ENCODE results near the gene ULK4. TPM values are rescaled to one million over a fixed set of nuclear protein-coding genes. Genes with fewer than 3 reads are reported as not detected.

Gene ULK4
- total RNA-seq, 2 experiments from 2014 or later: 6.8 to 6.9 TPM

DNA sequence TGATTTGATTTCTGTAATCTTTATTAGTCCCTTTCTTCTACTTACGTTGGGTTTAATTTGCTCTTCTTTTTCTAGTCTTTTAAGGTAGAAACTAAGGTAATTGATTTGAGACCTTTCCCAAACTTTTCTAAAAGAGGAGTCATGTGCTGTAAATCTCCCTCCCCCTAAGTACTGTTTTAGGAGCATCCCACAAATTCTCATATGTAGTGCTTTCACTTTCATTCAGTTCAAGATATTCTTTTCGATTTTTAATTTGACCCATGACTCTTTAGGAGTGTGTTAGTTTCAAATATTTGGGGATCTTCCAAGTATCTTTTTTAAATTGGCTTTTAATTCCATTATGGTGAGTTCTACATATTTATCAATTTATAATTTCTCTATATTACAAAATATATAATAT is 520.8 kb downstream of the ULK4 start:
- TF ChIP-seq, protein P1, sequence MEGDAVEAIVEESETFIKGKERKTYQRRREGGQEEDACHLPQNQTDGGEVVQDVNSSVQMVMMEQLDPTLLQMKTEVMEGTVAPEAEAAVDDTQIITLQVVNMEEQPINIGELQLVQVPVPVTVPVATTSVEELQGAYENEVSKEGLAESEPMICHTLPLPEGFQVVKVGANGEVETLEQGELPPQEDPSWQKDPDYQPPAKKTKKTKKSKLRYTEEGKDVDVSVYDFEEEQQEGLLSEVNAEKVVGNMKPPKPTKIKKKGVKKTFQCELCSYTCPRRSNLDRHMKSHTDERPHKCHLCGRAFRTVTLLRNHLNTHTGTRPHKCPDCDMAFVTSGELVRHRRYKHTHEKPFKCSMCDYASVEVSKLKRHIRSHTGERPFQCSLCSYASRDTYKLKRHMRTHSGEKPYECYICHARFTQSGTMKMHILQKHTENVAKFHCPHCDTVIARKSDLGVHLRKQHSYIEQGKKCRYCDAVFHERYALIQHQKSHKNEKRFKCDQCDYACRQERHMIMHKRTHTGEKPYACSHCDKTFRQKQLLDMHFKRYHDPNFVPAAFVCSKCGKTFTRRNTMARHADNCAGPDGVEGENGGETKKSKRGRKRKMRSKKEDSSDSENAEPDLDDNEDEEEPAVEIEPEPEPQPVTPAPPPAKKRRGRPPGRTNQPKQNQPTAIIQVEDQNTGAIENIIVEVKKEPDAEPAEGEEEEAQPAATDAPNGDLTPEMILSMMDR (IDR thresholded peaks at IDR 0.05): no peak
- ChIA-PET CTCF (no interaction called here), POLR2A (no interaction called here)
- peaks cover 5% of the 10 kb centered on the region for H3K9me3 Mint-ChIP-seq
- H3K27ac Mint-ChIP-seq: no peak overlapping the region
- peaks cover 1% of the 10 kb centered on the region for H3K36me3 Mint-ChIP-seq (ENCODE audit: low read depth)
- no peaks in the 10 kb centered on the region for H3K27me3 Mint-ChIP-seq
- no peak for ATAC-seq
- intact Hi-C loops (cut with micrococcal nuclease): no loop called here
- H3K4me3 Mint-ChIP-seq: no peak overlapping the region
- H3K4me1 Mint-ChIP-seq (ENCODE audit: low read depth): no peaks in the 10 kb centered on the region
- no peak for DNase-seq

DNA sequence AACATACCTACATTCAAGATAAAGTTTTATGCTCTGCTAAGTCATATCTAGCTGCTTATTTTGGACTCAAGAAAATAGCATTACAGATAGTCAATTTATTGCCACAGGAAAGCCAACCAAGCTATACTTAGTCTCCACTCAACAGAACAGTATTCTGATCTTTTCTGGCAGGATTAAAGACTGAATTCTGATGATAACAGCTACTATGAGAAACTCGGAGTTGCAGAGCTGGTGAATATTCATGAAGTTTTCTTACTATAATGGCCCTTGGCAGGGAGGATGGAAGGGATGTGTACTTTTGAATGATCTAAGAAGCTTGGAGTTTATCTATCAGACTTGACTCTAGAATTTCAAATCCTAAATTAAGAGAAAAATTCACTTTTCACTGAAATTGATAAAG is 524.9 kb downstream of the ULK4 start:
- Mint-ChIP-seq H3K36me3 (ENCODE audit: low read depth) (peaks cover 1% of the 10 kb centered on the region), H3K27ac (no peak overlapping the region), H3K4me3 (no peak overlapping the region), H3K9me3 (peaks cover 5% of the 10 kb centered on the region), H3K4me1 (ENCODE audit: low read depth) (no peaks in the 10 kb centered on the region), H3K27me3 (no peaks in the 10 kb centered on the region)
- TF ChIP-seq, protein P1 (IDR thresholded peaks at IDR 0.05): no peak
- CTCF ChIA-PET: no interaction called here
- DNase-seq: no peak
- no peak for ATAC-seq
- intact Hi-C loops (cut with micrococcal nuclease): no loop called here
- POLR2A ChIA-PET: no interaction called here

DNA sequence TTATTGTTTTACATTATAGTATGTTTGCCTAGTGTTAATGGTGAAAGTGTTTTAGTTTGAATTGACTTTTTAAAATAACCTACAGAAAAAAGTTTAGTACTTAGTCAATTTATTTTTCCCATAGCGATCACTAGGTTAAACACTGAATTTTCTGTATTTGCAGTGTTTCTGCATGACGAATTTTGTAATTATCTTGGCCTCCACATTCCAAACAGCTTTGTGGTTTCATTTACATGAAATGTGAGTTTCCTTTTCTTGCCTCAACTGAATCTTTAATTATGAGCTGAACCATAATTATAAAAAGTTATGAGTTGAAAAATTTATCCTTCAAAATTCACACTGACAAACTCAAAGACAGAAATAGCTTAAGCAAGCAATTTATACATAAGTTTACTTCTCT is 527.1 kb downstream of the ULK4 start:
- intact Hi-C loops (cut with micrococcal nuclease): no loop called here
- Mint-ChIP-seq H3K4me3 (no peak overlapping the region), H3K27ac (no peak overlapping the region), H3K27me3 (no peaks in the 10 kb centered on the region), H3K36me3 (ENCODE audit: low read depth) (no peaks in the 10 kb centered on the region), H3K4me1 (ENCODE audit: low read depth) (no peaks in the 10 kb centered on the region), H3K9me3 (no peaks in the 10 kb centered on the region)
- ChIA-PET CTCF (interaction anchor here (0.7 kb wide), 1 partner anchor 18 kb away, joined by 3 read pairs; no protein-coding TSS in a partner anchor), POLR2A (no interaction called here)
- DNase-seq: no peak
- no peak for ATAC-seq
- TF ChIP-seq, protein P1 (IDR thresholded peaks at IDR 0.05): no peak

DNA sequence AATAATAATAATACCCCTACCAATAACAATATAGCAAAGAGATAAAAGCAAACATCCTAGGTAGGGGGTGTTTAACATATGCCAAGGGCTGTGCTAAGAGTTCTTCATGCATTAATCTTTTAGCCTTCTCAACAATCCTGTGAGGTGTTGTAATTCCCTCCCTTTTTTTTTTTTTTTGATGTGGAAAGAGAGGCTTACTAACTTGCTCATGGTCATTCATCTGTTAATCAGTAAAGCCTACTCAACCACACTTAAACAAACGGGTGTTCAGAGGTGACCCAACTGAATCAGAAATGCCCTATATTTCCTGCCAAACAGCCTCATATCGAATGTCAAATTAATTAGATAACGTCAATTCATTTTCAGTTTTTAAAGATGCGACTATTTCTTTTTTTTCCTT is 530.5 kb downstream of the ULK4 start:
- CTCF ChIA-PET: no interaction called here
- H3K4me1 Mint-ChIP-seq (ENCODE audit: low read depth): no peaks in the 10 kb centered on the region
- H3K36me3 Mint-ChIP-seq (ENCODE audit: low read depth): peaks cover under 1% of the 10 kb centered on the region
- intact Hi-C loops (cut with micrococcal nuclease): no loop called here
- H3K4me3 Mint-ChIP-seq: no peak overlapping the region
- DNase-seq (no peak), ATAC-seq (no peak)
- no peak overlapping the region for H3K27ac Mint-ChIP-seq
- peaks cover 5% of the 10 kb centered on the region for H3K9me3 Mint-ChIP-seq
- POLR2A ChIA-PET: no interaction called here
- TF ChIP-seq, protein P1 (IDR thresholded peaks at IDR 0.05): no peak
- H3K27me3 Mint-ChIP-seq: peaks cover under 1% of the 10 kb centered on the region

DNA sequence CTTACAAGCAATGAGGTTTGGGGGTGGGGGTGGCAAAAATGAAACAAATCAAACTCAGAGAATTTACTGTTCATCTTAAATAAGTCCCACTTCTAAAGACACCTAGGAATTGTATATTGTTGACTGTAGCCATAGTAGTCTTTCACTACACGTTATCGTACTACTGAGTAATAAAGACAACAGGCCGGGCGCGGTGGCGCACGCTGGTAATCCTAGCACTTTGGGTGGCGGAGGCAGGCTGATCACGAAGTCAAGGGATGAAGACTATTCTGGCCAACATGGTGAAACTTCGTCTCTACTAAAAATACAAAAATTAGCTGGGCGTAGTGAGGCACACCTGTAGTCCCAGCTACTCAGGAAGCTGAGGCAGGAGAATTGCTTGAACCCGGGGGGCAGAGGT is 531.0 kb downstream of the ULK4 start:
- CTCF ChIA-PET: interaction anchor here (0.7 to 1.2 kb wide), 2 partner anchors 13 to 51 kb away, joined by 3 read pairs; no protein-coding TSS in a partner anchor
- peaks cover 7% of the 10 kb centered on the region for H3K9me3 Mint-ChIP-seq
- ATAC-seq (no peak), DNase-seq (no peak)
- TF ChIP-seq, protein P1 (IDR thresholded peaks at IDR 0.05): no peak
- H3K27ac Mint-ChIP-seq: no peak overlapping the region
- peaks cover 1% of the 10 kb centered on the region for H3K36me3 Mint-ChIP-seq (ENCODE audit: low read depth)
- H3K27me3 Mint-ChIP-seq: peaks cover 3% of the 10 kb centered on the region
- no peaks in the 10 kb centered on the region for H3K4me1 Mint-ChIP-seq (ENCODE audit: low read depth)
- no peak overlapping the region for H3K4me3 Mint-ChIP-seq
- POLR2A ChIA-PET: no interaction called here
- intact Hi-C loops (cut with micrococcal nuclease): no loop called here

Data from activated CD8-positive, alpha-beta T cell treated with anti-CD3 and anti-CD28 coated beads for 36 hours (primary cell).